ENCODE results near the gene RIOK3. TPM values are rescaled to one million over a fixed set of nuclear protein-coding genes. Genes with fewer than 3 reads are reported as not detected.

Gene RIOK3
- 54.7 and 55.7 TPM in 2 replicates for total RNA-seq
- long read RNA-seq, full-length matches to known transcripts = 129 of 177 reads
- long read RNA-seq, partial matches to known transcripts = 24 of 177 reads
- long read RNA-seq, other reads (novel, unspliced or antisense) = 24 of 177 reads

- DNase-seq (ENCODE audit: extremely low spot score, unreplicated experiment) = peak; percentile 97
- Mint-ChIP-seq H3K27ac (ENCODE audit: unreplicated experiment) (peak within 1 kb of the TSS; percentile 95), H3K9me3 (ENCODE audit: unreplicated experiment) (no peaks in the 10 kb centered on the region), H3K36me3 (ENCODE audit: unreplicated experiment) (peaks cover 5% of the 10 kb centered on the region), H3K4me3 (ENCODE audit: unreplicated experiment) (peak within 1 kb of the TSS; percentile 100), H3K27me3 (ENCODE audit: unreplicated experiment) (no peaks in the 10 kb centered on the region), H3K4me1 (ENCODE audit: unreplicated experiment) (peaks cover 43% of the 10 kb centered on the region)
- TF ChIP-seq CTCF (IDR thresholded peaks at IDR 0.05) = no peak
These were observed at the start of gene RIOK3 for GRCh38 chr18:23452728-23453679. TSS of gene RIOK3 (plus strand) at chr18:23453287. CDS start at chr18:23453440, 153 bp downstream.

- H3K4me1 Mint-ChIP-seq (ENCODE audit: unreplicated experiment) = peaks cover 46% of the 10 kb centered on the region
- H3K27me3 Mint-ChIP-seq (ENCODE audit: unreplicated experiment) = no peaks in the 10 kb centered on the region
These were observed 49.8 kb upstream of the RIOK3 start for GRCh38 chr18:23403310-23403709.

GRCh38 chr18:23405636-23406035 lies 47.5 kb upstream of the RIOK3 start:
- Mint-ChIP-seq H3K27me3 (ENCODE audit: unreplicated experiment) (no peaks in the 10 kb centered on the region), H3K4me1 (ENCODE audit: unreplicated experiment) (peaks cover 32% of the 10 kb centered on the region), H3K27ac (ENCODE audit: unreplicated experiment) (no peak overlapping the region), H3K36me3 (ENCODE audit: unreplicated experiment) (peaks cover 4% of the 10 kb centered on the region), H3K4me3 (ENCODE audit: unreplicated experiment) (no peak overlapping the region), H3K9me3 (ENCODE audit: unreplicated experiment) (no peaks in the 10 kb centered on the region)
- no peak for DNase-seq (ENCODE audit: extremely low spot score, unreplicated experiment)
- no peak for TF ChIP-seq CTCF (IDR thresholded peaks at IDR 0.05)

More at GRCh38 chr18:23403310-23403709, 49.8 kb upstream of the RIOK3 start:
- Mint-ChIP-seq H3K9me3 (ENCODE audit: unreplicated experiment) (no peaks in the 10 kb centered on the region), H3K27ac (ENCODE audit: unreplicated experiment) (no peak overlapping the region), H3K4me3 (ENCODE audit: unreplicated experiment) (no peak overlapping the region), H3K36me3 (ENCODE audit: unreplicated experiment) (peaks cover 4% of the 10 kb centered on the region)
- no peak for DNase-seq (ENCODE audit: extremely low spot score, unreplicated experiment)
- TF ChIP-seq CTCF (IDR thresholded peaks at IDR 0.05) = no peak

GRCh38 chr18:23406271-23406787 lies 46.8 kb upstream of the RIOK3 start:
- no peaks in the 10 kb centered on the region for H3K9me3 Mint-ChIP-seq (ENCODE audit: unreplicated experiment)
- peaks cover 4% of the 10 kb centered on the region for H3K36me3 Mint-ChIP-seq (ENCODE audit: unreplicated experiment)
- DNase-seq (ENCODE audit: extremely low spot score, unreplicated experiment) = no peak
- H3K4me3 Mint-ChIP-seq (ENCODE audit: unreplicated experiment) = no peak overlapping the region
- TF ChIP-seq CTCF (IDR thresholded peaks at IDR 0.05) = no peak
- H3K27ac Mint-ChIP-seq (ENCODE audit: unreplicated experiment) = no peak overlapping the region
- peaks cover 26% of the 10 kb centered on the region for H3K4me1 Mint-ChIP-seq (ENCODE audit: unreplicated experiment)
- no peaks in the 10 kb centered on the region for H3K27me3 Mint-ChIP-seq (ENCODE audit: unreplicated experiment)

Data from osteocyte (in vitro differentiated cells).